ENCODE data around the gene DACH1. TPM values are rescaled to one million over a fixed set of nuclear protein-coding genes. Genes with fewer than 3 reads are reported as not detected.

The DACH1 gene
- total and polyA plus RNA-seq, 9 of the 15 experiments (the other 6 are each of a cell fraction or from before 2014, with no cell fraction given) = 0.04 to 0.07 (median 0.04) TPM; not detected in 2

- no peak for TF ChIP-seq ZNF324 (CRISPR knock-in tag; IDR thresholded peaks at IDR 0.05)
- TF ChIP-seq DEAF1 (CRISPR knock-in tag; IDR thresholded peaks at IDR 0.05) = no peak
- TF ChIP-seq CREBBP (IDR thresholded peaks at IDR 0.05; ENCODE audit: low read depth, low read length) = no peak
- TF ChIP-seq ZNF778 (CRISPR knock-in tag; IDR thresholded peaks at IDR 0.05) = no peak
- TF ChIP-seq RBM25 (IDR thresholded peaks at IDR 0.05; ENCODE audit: low read depth, low read length, severe bottlenecking) = no peak
- TF ChIP-seq FOXP1 (CRISPR knock-in tag; IDR thresholded peaks at IDR 0.05) = no peak
- no peak for TF ChIP-seq U2AF2 (optimal IDR thresholded peaks at IDR 0.05; ENCODE audit: low read depth, low read length)
- no peak for TF ChIP-seq ATF3 (IDR thresholded peaks at IDR 0.05)
- TF ChIP-seq ATF3 (CRISPR knock-in tag; conservative IDR thresholded peaks at IDR 0.05) = no peak
- no peak for TF ChIP-seq NR2F6 (CRISPR knock-in tag; IDR thresholded peaks at IDR 0.05)
- TF ChIP-seq C11orf30 (IDR thresholded peaks at IDR 0.05; ENCODE audit: low read depth) = no peak
These were observed 65.2 kb downstream of the DACH1 start (continued) for GRCh38 chr13:71801781-71802180.

Measured in K562 (cell line).